ENCODE data around the gene STK40.

Gene STK40

DNA sequence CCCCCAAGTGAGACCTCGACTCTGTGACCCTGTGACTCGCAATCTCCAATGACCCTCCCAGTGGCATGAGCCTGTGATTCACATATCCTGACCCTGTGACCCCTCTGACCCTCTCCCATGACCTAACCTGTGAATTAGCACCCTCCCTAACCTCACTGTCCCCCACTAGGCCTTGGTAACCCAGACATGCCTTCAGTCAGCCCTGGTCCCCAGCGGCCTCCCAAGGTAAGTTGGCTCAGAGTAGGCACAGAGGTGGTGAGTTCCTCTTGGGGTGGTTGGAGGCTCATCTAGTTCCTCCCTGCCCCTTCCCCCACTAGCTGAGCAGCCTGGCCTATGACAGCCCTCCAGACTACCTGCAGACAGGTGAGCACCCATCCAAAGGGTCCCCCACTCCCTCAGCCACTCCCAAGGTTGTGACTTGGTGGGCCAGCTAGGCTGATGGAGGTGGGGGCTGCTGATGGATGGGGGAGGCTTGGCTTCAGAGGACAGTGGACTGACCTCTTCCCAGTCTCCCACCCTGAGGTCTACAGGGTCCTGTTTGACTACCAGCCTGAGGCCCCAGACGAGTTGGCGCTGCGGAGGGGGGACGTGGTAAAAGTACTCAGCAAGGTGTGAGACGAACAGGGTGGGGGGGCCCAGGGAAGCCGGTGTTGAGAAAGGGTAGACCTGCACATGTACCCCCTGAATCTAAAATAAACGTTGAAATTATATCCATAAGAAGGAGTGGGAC lies 78.0 kb downstream of the STK40 start:
- DNase-seq, result no peak

DNA sequence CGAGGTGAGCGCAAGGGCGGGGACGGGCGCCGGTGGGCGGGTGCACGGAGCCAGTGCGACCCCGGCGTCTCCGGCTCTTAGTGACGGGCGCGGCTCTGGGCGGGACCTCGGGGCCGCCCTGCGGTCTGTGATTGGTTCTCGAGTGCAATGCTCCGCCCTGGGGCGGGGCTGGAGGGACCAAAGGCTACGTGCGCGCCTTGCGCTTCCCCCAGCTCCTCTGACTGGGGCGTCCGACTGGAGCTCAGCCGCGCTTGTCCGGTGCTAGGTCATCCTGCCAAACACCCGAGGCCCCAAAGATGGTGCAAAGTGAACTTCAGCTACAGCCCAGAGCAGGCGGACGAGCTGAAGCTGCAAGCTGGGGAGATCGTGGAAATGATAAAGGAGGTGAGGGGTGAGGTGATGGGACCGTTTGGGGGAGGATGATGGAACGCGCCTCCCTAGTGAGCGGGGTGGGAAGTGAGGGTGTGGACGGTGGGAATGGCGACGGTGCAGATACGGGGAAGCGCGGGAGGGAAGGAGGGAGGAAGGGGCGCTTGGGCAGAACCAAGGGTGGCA lies 78.7 kb downstream of the STK40 start:
- DNase-seq, result peak; percentile 91

DNA sequence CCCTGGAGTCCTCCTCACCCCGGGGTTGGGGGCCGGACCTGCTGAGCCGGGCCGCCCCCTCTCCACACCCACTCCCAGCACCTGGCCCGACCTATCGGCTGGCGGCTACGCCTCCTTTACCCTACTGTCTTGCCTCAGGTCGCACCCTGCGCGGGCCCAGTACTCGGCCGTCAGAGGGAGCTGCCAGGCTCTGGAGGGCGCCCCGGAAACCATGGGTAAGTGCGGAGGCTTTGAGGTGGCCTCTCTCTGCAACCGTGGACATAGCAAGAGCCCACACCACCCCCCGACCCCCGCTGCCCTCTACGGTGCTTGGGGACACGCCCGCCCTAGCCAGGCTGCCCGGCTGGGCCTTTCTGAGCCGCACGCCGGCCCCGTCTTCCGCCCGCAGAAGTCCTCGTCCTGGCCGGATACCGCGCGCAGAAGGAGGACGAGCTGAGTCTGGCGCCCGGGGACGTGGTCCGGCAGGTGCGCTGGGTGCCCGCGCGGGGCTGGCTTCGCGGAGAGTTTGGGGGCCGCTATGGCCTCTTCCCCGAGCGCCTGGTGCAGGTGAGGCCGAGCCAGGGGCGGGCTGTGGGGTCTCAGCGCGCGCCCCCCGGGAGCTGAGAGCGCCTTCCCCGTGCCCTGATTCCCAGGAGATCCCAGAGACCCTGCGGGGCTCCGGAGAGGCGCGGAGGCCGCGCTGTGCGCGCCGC lies 79.4 kb downstream of the STK40 start, which contains the start of gene SH3D21:
Gene SH3D21, plus strand, starts transcription at position 159 of the 692 bp plus-strand sequence. Its CDS starts 53 bp downstream, at position 212.
- DNase-seq, result no peak

DNA sequence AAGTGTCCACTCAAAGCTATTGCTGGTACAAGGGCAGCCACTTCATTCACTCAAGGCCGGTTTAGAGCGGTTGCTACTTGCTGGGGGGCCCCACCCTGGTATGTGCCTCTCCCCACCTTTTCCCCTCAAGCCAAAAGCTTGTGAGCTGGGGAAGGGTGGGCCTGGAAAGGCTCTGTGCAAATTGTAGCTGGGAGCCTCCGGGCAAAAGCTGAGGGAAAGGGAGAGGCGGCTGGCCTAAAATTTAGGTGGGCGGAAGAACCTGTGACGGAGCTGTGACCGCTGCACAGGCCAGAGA lies 79.9 kb downstream of the STK40 start:
- DNase-seq, result no peak

DNA sequence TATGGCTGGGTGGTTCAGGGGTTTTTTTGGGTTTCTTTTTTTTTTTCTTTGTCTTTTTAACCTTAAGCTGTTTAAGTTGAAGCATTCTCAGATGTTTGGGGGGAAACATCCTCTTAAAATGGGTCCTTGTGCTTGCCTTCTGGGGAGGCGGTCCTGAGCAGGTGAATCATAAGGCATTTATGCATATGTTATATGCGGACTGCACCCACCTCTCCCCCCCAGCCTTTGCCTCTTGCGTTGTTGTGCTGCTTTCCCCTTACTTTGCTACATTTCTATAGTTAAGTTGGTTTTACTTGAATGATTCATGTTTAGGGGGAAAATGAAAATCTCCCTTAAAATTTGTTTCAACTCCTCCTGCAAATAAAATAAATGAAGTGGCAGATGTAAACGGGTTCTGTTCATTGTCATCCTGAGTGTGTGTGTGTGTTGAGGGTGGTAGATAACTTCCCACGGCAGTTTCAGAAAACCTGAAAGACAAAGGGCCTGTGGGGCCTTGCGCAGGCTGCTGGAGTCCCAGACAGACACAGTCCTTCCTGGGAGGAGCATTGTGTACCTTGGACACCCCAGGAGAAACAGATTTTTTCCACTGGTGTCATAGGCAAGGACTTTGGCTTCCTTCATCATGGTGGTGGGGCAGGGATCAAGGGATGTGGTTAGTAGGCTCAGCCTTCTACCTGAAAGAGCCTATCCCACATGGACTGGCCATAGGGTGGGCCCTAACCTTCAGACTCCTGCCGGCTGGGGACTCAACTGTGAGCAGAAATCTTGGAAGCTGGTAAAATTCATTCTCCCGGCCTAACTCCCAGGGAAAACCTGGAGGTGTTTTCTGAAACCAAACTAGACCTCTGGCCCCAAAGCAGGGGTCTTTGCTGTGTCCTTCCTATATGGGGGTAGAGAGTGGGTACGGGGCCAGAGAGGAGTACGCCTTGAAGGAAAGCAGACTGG lies 80.5 kb downstream of the STK40 start:
- no peak for DNase-seq

DNA sequence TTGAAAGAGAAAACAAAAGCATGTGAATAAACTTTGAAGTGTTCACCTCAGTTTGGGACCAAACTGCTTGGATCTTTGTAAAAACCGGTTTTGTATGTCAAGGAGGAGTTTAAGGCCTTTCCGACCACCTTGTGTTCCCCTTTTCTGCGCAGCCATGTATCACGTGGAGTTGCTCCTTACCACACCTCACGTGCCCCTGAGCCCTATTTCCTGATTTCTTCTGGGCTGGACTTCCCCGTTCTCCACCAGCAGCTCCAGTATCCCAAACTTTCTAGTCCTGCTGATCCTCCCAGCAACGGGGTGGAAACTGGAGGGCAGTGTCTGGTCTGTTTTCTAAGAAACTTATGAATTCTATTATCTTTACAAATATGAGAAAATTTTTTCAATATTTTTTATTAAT lies 81.2 kb downstream of the STK40 start:
- DNase-seq, result no peak

DNA sequence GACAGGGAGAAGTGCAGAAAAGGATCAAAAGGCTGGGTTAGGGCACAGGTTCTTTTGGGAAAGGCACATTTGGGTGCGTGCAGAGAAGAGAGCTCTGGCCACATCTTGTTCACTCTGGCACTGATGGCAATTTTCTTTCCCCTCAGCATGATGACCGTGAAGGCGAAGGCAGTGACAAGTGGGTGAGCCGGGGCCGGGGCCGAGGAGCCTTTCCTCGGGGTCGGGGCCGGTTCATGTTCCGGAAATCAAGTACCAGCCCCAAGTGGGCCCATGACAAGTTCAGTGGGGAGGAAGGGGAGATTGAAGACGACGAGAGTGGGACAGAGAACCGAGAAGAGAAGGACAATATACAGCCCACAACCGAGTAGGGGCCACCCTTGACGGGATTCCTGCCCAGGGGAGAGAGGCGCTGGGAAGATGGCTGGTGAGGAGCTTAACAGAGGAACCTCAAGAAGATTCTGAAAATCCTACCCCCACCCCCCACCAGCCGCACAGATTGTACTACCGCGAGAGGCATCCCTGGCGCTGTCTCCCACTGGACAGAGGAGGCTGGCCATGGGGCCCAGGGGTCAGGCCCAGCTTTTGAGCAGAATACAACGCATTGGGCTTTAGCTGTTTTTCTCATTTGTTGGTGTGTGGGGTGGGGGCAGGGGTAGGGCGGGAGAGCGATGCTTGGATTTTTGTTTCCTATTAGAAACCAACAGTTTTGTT lies 81.9 kb downstream of the STK40 start:
- no peak for DNase-seq

DNA sequence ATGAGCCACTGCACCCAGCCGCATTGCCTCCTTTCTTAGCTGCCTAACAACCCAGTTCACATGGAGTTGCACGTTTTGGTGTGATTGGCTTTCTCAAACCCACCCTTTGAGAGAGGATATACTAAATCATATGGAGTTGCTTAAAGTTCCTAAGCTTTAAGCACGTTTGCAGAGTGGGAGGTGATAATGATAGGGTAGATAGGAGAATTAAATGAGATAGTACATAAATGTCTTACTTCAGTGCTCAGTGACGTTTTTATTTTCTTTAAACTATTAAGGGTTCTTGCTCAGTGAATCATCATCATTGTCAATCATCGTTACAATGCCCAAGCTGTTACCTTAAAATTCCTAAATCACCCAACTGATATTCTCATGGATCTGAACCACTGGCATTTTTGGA lies 82.5 kb downstream of the STK40 start:
- DNase-seq, result no peak

DNA sequence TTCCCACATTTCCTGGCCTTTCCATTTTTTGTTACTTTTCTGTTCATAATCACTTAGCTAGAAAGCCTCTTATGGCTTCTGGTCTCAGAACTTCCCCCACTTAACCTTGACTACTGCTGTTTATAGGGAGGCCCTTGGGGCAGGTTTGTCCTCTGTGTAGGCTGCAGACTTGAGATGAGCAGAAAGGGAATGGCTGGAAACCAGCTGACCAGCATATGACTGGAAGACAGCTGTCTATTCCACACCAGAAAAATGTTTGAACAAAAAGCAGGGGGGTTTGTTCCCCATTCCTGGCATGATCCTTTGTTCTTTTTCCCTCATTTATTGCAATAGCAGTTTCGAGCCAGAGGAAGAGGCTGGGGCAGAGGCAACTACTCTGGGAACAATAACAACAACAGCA lies 84.5 kb downstream of the STK40 start:
- DNase-seq, result no peak

DNA sequence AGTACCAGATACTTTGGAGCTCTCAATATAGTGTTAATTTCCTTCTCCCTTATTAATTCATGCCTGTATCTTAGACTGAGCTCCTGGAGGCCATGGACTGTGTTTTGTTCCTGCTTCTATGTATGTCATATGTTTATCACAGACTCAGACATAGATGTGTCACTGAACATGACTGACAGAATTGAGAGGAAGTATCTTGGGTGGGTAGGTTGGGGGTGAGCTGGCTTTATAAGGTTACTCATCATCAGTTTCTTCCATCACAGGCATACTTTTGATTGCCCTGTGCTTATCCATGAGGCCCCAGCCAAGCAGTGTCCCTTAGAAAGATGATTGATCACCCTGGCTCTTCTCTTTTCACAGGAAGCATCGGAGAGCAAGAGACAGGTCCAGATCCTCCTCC lies 85.2 kb downstream of the STK40 start:
- DNase-seq, result peak; percentile 25

DNA sequence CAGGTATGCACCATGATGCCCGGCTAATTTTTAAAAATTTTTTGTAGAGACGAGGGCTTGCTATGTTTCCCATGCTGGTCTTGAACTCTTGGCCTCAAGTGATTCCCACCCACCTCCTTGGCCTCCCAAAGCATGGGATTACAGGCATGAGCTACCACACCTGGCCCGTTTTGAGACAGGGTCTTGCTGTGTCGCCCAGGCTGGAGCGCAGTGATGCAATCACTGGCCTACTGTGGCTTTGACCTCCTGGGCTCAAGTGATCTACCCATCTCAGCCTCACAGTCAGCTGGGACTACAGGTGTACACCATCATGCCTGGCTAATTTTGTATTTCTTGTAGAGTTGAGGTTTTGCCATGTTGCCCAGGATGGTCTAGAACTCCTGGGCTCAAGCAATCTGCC lies 87.1 kb downstream of the STK40 start:
- no peak for DNase-seq

DNA sequence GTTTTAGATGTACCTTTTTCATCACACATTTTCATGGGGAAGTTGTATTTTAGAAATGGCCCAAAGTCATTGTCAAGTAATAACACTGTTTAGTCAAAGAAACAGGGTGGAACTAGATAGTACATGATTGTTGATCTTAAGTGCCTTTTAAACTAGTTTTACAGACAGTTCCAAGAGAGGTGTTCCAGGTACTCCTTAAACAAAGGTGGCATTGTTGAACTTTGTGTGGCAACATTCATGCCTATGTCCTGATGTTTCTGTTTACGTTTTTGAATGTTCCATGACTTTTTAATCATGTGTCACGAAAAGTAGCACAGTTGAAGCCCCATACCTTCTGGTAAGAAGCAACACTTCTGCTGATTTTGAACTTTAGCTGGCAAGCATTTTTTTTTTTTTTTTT lies 88.7 kb downstream of the STK40 start:
- no peak for DNase-seq

DNA sequence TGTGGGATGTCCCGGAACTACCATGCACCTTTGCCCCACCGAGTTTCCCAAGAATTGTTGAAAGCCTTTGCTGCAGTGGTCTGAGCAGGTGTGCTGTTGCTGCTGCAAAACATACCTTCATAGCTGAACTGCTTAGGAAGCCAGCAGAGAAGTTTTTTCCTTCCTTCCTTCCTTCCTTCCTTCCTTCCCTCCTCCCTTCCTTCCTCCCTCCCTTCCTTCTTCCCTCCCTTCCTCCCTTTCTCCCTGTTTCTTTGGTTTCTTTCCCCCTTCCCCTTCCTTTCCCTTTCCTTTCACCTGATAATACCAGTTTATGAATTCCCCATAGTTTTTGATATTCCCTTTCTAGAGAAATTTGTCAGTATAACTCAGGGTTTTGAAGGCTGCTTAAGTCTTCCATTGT lies 90.3 kb downstream of the STK40 start:
- DNase-seq, result no peak
